HFF-Myc (cell line): Measurements from ENCODE around the gene S100A7A.

Experiments used
- DNase-seq: peaks from one replicate; pipeline ENCODE4 v3.0.0-alpha.2; 2011; ENCODE audit warnings: low read depth; ENCODE audit errors: extremely low read depth
- H3K4me3 ChIP-seq: replicated peaks from 2 replicates; pipeline ENCODE4 v1.5.1; 2011; ENCODE audit warnings: low read depth, mild to moderate bottlenecking, control low read depth, low read length
- CTCF ChIP-seq: IDR thresholded peaks from 2 replicates; pipeline ENCODE4 v1.5.1; 2012; ENCODE audit warnings: mild to moderate bottlenecking, low read depth, low read length, control low read depth; ENCODE audit errors: missing control alignments

S100A7A gene

GRCh38 chr1:153375511-153375910, 40.8 kb upstream of the S100A7A start, which contains the start of gene S100A12:
Gene S100A12 (minus strand): TSS chr1:153375621. CDS start chr1:153374592, 1,029 bp downstream.
- DNase-seq = peak; percentile 17
- no peak for TF ChIP-seq CTCF
- H3K4me3 ChIP-seq = no peak within 1 kb of the TSS

GRCh38 chr1:153379591-153379990, 36.7 kb upstream of the S100A7A start:
- no peak for TF ChIP-seq CTCF
- no peak for DNase-seq
- no peak overlapping the region for H3K4me3 ChIP-seq

- DNase-seq = no peak
- no peak for TF ChIP-seq CTCF
- H3K4me3 ChIP-seq = no peak overlapping the region
Observed at GRCh38 chr1:153380711-153381110, 35.6 kb upstream of the S100A7A start.

- no peak for TF ChIP-seq CTCF
- DNase-seq = no peak
- H3K4me3 ChIP-seq = no peak overlapping the region
Observed at GRCh38 chr1:153384958-153385580, 31.3 kb upstream of the S100A7A start.

DNA sequence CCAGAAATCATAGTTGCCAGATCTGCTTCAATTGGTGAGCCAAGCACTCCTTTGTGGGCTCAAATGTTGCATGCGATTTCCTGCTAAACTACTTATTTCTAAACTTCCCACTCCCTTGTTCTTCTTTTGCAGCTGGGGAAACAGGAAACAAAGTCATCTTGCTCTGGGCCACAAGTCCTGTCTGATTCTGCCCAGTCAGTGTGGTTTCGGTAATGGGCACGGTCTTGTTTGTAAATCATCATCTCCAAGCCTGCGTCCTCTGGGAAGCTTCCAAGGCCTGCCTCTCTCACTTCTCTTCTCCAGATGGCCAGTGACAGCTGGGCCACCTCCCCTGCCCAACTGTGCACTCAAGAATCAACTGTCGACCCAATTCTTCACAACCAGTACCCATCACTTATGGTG, 29.8 kb upstream of the S100A7A start:
- no peak overlapping the region for H3K4me3 ChIP-seq
- no peak for TF ChIP-seq CTCF
- no peak for DNase-seq

GRCh38 chr1:153387001-153387400, 29.3 kb upstream of the S100A7A start:
- H3K4me3 ChIP-seq = no peak overlapping the region
- no peak for DNase-seq
- no peak for TF ChIP-seq CTCF

- no peak for TF ChIP-seq CTCF
- DNase-seq = no peak
- H3K4me3 ChIP-seq = no peak overlapping the region
Observed at GRCh38 chr1:153387785-153388184, 28.5 kb upstream of the S100A7A start.
